Measurements from ENCODE around the gene TNFRSF18. TPM values are rescaled to one million over a fixed set of nuclear protein-coding genes. Genes with fewer than 3 reads are reported as not detected.

Gene TNFRSF18
- total RNA-seq, 1 experiment from 2014 or later, result 6.9 TPM

GRCh38 chr1:1191734-1192133 lies 14.7 kb downstream of the TNFRSF18 start:
- H3K4me1 ChIP-seq (replicated peaks; ENCODE audit: insufficient read depth), result no peaks in the 10 kb centered on the region
- no peaks in the 10 kb centered on the region for H3K27me3 ChIP-seq (ENCODE audit: insufficient read depth, low read depth)
- intact Hi-C loops (cut with micrococcal nuclease; ENCODE audit: unreplicated experiment), result no loop called here
- BruUV-seq (replicated peaks), result no TSS peak
- DNase-seq, result no peak
- no peaks in the 10 kb centered on the region for H3K9me2 ChIP-seq (ENCODE audit: insufficient read depth)
- CTCF ChIA-PET, result no interaction called here
- POLR2A ChIA-PET (ENCODE audit: unreplicated experiment), result no interaction called here
- no peak overlapping the region for H3K4me3 ChIP-seq
- 0 out of 2 replicates have a peak, but pooled peaks cover 10% of the 10 kb centered on the region for H3F3A ChIP-seq (ENCODE audit: insufficient read depth, low read depth)
- TF ChIP-seq CTCF (conservative IDR thresholded peaks at IDR 0.05) (no peak), EZH2 (IDR thresholded peaks at IDR 0.05; ENCODE audit: low read depth) (no peak)
- H3K4me2 ChIP-seq, result no peak overlapping the region
- H3K79me2 ChIP-seq (ENCODE audit: low read depth), result no peaks in the 10 kb centered on the region
- H3K36me3 ChIP-seq (ENCODE audit: low read depth), result no peaks in the 10 kb centered on the region
- no peaks in the 10 kb centered on the region for H4K20me1 ChIP-seq (ENCODE audit: insufficient read depth)
- H3K9me3 ChIP-seq (ENCODE audit: insufficient read depth, low read depth), result no peaks in the 10 kb centered on the region
- no peak overlapping the region for H2AFZ ChIP-seq
- H3K27ac ChIP-seq, result no peak overlapping the region

- H3K27ac ChIP-seq, result no peak overlapping the region
- no peaks in the 10 kb centered on the region for H3K9me3 ChIP-seq (ENCODE audit: insufficient read depth, low read depth)
- no peak overlapping the region for H3K4me2 ChIP-seq
- BruUV-seq (replicated peaks), result no TSS peak
- TF ChIP-seq EZH2 (IDR thresholded peaks at IDR 0.05; ENCODE audit: low read depth), result no peak
- no peak for TF ChIP-seq CTCF (conservative IDR thresholded peaks at IDR 0.05)
- POLR2A ChIA-PET (ENCODE audit: unreplicated experiment), result no interaction called here
- CTCF ChIA-PET, result no interaction called here
- no peaks in the 10 kb centered on the region for H3K27me3 ChIP-seq (ENCODE audit: insufficient read depth, low read depth)
- DNase-seq, result no peak
- H3K79me2 ChIP-seq (ENCODE audit: low read depth), result no peaks in the 10 kb centered on the region
- H4K20me1 ChIP-seq (ENCODE audit: insufficient read depth), result no peaks in the 10 kb centered on the region
- no peak overlapping the region for H2AFZ ChIP-seq
- no peaks in the 10 kb centered on the region for H3K9me2 ChIP-seq (ENCODE audit: insufficient read depth)
- no peaks in the 10 kb centered on the region for H3K36me3 ChIP-seq (ENCODE audit: low read depth)
- intact Hi-C loops (cut with micrococcal nuclease; ENCODE audit: unreplicated experiment), result no loop called here
- peaks cover 13% of the 10 kb centered on the region; the same call in 1 of the 2 replicates for H3F3A ChIP-seq (ENCODE audit: insufficient read depth, low read depth)
- H3K4me1 ChIP-seq (replicated peaks; ENCODE audit: insufficient read depth), result peaks cover 3% of the 10 kb centered on the region; the same call in 1 of the 2 replicates
- H3K4me3 ChIP-seq, result no peak overlapping the region
Measured at GRCh38 chr1:1189111-1189510, 17.3 kb downstream of the TNFRSF18 start.

- peaks cover 13% of the 10 kb centered on the region; the same call in 1 of the 2 replicates for H3F3A ChIP-seq (ENCODE audit: insufficient read depth, low read depth)
- H3K27me3 ChIP-seq (ENCODE audit: insufficient read depth, low read depth), result no peaks in the 10 kb centered on the region
- H3K9me2 ChIP-seq (ENCODE audit: insufficient read depth), result no peaks in the 10 kb centered on the region
- no TSS peak for BruUV-seq (replicated peaks)
- no peaks in the 10 kb centered on the region for H3K36me3 ChIP-seq (ENCODE audit: low read depth)
- H3K4me3 ChIP-seq, result no peak overlapping the region
- ChIA-PET POLR2A (ENCODE audit: unreplicated experiment) (no interaction called here), CTCF (no interaction called here)
- H3K79me2 ChIP-seq (ENCODE audit: low read depth), result no peaks in the 10 kb centered on the region
- intact Hi-C loops (cut with micrococcal nuclease; ENCODE audit: unreplicated experiment), result no loop called here
- H3K4me1 ChIP-seq (replicated peaks; ENCODE audit: insufficient read depth), result peaks cover 3% of the 10 kb centered on the region; the same call in 1 of the 2 replicates
- no peak overlapping the region for H2AFZ ChIP-seq
- H3K9me3 ChIP-seq (ENCODE audit: insufficient read depth, low read depth), result no peaks in the 10 kb centered on the region
- DNase-seq, result no peak
- no peak for TF ChIP-seq CTCF (conservative IDR thresholded peaks at IDR 0.05)
- no peak for TF ChIP-seq EZH2 (IDR thresholded peaks at IDR 0.05; ENCODE audit: low read depth)
- no peak overlapping the region for H3K27ac ChIP-seq
- no peaks in the 10 kb centered on the region for H4K20me1 ChIP-seq (ENCODE audit: insufficient read depth)
- no peak overlapping the region for H3K4me2 ChIP-seq
Measured at GRCh38 chr1:1187938-1188337, 18.5 kb downstream of the TNFRSF18 start.

All from PC-9 (cell line).